T-helper 1 cell treated with Interleukin-12 subunit alpha and Interleukin-12 subunit beta and Interleukin-4 antibody, amounts not matched to agents 30 μg/mL and 1 μg/mL, for 36 hours (primary cell): Measurements from ENCODE around the gene CAB39L.

ENCODE experiments used
- H3K27ac Mint-ChIP-seq: one replicate; pipeline ENCODE4 v1.8.0; 2021; ENCODE audit warnings: mild to moderate bottlenecking, mixed read lengths
- H3K27me3 Mint-ChIP-seq: one replicate; pipeline ENCODE4 v1.8.0; 2021; ENCODE audit warnings: low read depth, mixed read lengths
- H3K36me3 Mint-ChIP-seq: one replicate; pipeline ENCODE4 v1.8.0; 2021; ENCODE audit warnings: low read depth, mixed read lengths
- H3K4me1 Mint-ChIP-seq: one replicate; pipeline ENCODE4 v1.8.0; 2021; ENCODE audit warnings: low read depth, mixed read lengths
- H3K4me3 Mint-ChIP-seq: one replicate; pipeline ENCODE4 v1.8.0; 2021; ENCODE audit warnings: mild to moderate bottlenecking, moderate library complexity, mixed read lengths
- H3K9me3 Mint-ChIP-seq: one replicate; pipeline ENCODE4 v1.8.0; 2021; ENCODE audit warnings: mixed read lengths

Gene CAB39L

GRCh38 chr13:49424011-49424560 is 19.8 kb downstream of the CAB39L start:
- Mint-ChIP-seq H3K27ac (no peak overlapping the region), H3K4me3 (no peak overlapping the region), H3K36me3 (no peaks in the 10 kb centered on the region), H3K4me1 (no peaks in the 10 kb centered on the region), H3K9me3 (no peaks in the 10 kb centered on the region), H3K27me3 (peaks cover 6% of the 10 kb centered on the region)

GRCh38 chr13:49421391-49421790 is 22.5 kb downstream of the CAB39L start:
- Mint-ChIP-seq H3K27ac (no peak overlapping the region), H3K4me1 (no peaks in the 10 kb centered on the region), H3K4me3 (no peak overlapping the region), H3K36me3 (no peaks in the 10 kb centered on the region), H3K9me3 (no peaks in the 10 kb centered on the region), H3K27me3 (peaks cover 6% of the 10 kb centered on the region)

- peaks cover 6% of the 10 kb centered on the region for H3K27me3 Mint-ChIP-seq
- no peak overlapping the region for H3K4me3 Mint-ChIP-seq
- no peaks in the 10 kb centered on the region for H3K4me1 Mint-ChIP-seq
- H3K9me3 Mint-ChIP-seq, result no peaks in the 10 kb centered on the region
- H3K36me3 Mint-ChIP-seq, result no peaks in the 10 kb centered on the region
- H3K27ac Mint-ChIP-seq, result no peak overlapping the region
Observed at GRCh38 chr13:49419276-49419675, 24.6 kb downstream of the CAB39L start.

GRCh38 chr13:49418206-49418605 is 25.7 kb downstream of the CAB39L start:
- peaks cover 6% of the 10 kb centered on the region for H3K27me3 Mint-ChIP-seq
- H3K36me3 Mint-ChIP-seq, result no peaks in the 10 kb centered on the region
- no peak overlapping the region for H3K4me3 Mint-ChIP-seq
- no peaks in the 10 kb centered on the region for H3K9me3 Mint-ChIP-seq
- no peak overlapping the region for H3K27ac Mint-ChIP-seq
- H3K4me1 Mint-ChIP-seq, result no peaks in the 10 kb centered on the region

GRCh38 chr13:49417161-49417560 is 26.7 kb downstream of the CAB39L start:
- no peaks in the 10 kb centered on the region for H3K9me3 Mint-ChIP-seq
- no peaks in the 10 kb centered on the region for H3K36me3 Mint-ChIP-seq
- H3K27ac Mint-ChIP-seq, result no peak overlapping the region
- no peaks in the 10 kb centered on the region for H3K4me1 Mint-ChIP-seq
- peaks cover 6% of the 10 kb centered on the region for H3K27me3 Mint-ChIP-seq
- H3K4me3 Mint-ChIP-seq, result no peak overlapping the region

GRCh38 chr13:49412749-49413148 is 31.1 kb downstream of the CAB39L start:
- Mint-ChIP-seq H3K9me3 (no peaks in the 10 kb centered on the region), H3K27ac (no peak overlapping the region), H3K36me3 (no peaks in the 10 kb centered on the region), H3K4me3 (no peak overlapping the region), H3K27me3 (no peaks in the 10 kb centered on the region), H3K4me1 (no peaks in the 10 kb centered on the region)

- Mint-ChIP-seq H3K27me3 (no peaks in the 10 kb centered on the region), H3K27ac (no peak overlapping the region), H3K36me3 (peaks cover 2% of the 10 kb centered on the region), H3K4me3 (no peak overlapping the region), H3K9me3 (no peaks in the 10 kb centered on the region), H3K4me1 (no peaks in the 10 kb centered on the region)
Observed at GRCh38 chr13:49411353-49411752, 32.5 kb downstream of the CAB39L start.

GRCh38 chr13:49410477-49410876 is 33.4 kb downstream of the CAB39L start:
- Mint-ChIP-seq H3K9me3 (peaks cover 4% of the 10 kb centered on the region), H3K4me3 (no peak overlapping the region), H3K36me3 (peaks cover 2% of the 10 kb centered on the region), H3K27me3 (no peaks in the 10 kb centered on the region), H3K4me1 (no peaks in the 10 kb centered on the region), H3K27ac (no peak overlapping the region)

- H3K4me1 Mint-ChIP-seq, result no peaks in the 10 kb centered on the region
- H3K4me3 Mint-ChIP-seq, result no peak overlapping the region
- H3K9me3 Mint-ChIP-seq, result peaks cover 9% of the 10 kb centered on the region
- no peak overlapping the region for H3K27ac Mint-ChIP-seq
- H3K36me3 Mint-ChIP-seq, result peaks cover 2% of the 10 kb centered on the region
- H3K27me3 Mint-ChIP-seq, result no peaks in the 10 kb centered on the region
Observed at GRCh38 chr13:49410006-49410405, 33.9 kb downstream of the CAB39L start.

GRCh38 chr13:49409008-49409407 is 34.9 kb downstream of the CAB39L start:
- no peak overlapping the region for H3K27ac Mint-ChIP-seq
- peaks cover 6% of the 10 kb centered on the region for H3K36me3 Mint-ChIP-seq
- peaks cover 19% of the 10 kb centered on the region for H3K9me3 Mint-ChIP-seq
- H3K27me3 Mint-ChIP-seq, result no peaks in the 10 kb centered on the region
- no peaks in the 10 kb centered on the region for H3K4me1 Mint-ChIP-seq
- no peak overlapping the region for H3K4me3 Mint-ChIP-seq

GRCh38 chr13:49407936-49408335 is 35.9 kb downstream of the CAB39L start:
- H3K36me3 Mint-ChIP-seq, result peaks cover 6% of the 10 kb centered on the region
- no peak overlapping the region for H3K27ac Mint-ChIP-seq
- no peaks in the 10 kb centered on the region for H3K4me1 Mint-ChIP-seq
- H3K27me3 Mint-ChIP-seq, result no peaks in the 10 kb centered on the region
- no peak overlapping the region for H3K4me3 Mint-ChIP-seq
- H3K9me3 Mint-ChIP-seq, result peaks cover 25% of the 10 kb centered on the region

- Mint-ChIP-seq H3K4me1 (no peaks in the 10 kb centered on the region), H3K4me3 (no peak overlapping the region), H3K36me3 (peaks cover 6% of the 10 kb centered on the region), H3K9me3 (peaks cover 25% of the 10 kb centered on the region), H3K27ac (no peak overlapping the region), H3K27me3 (no peaks in the 10 kb centered on the region)
Observed at GRCh38 chr13:49407068-49407467, 36.8 kb downstream of the CAB39L start.

- Mint-ChIP-seq H3K27ac (no peak overlapping the region), H3K9me3 (peaks cover 25% of the 10 kb centered on the region), H3K4me1 (no peaks in the 10 kb centered on the region), H3K27me3 (no peaks in the 10 kb centered on the region), H3K4me3 (no peak overlapping the region), H3K36me3 (peaks cover 6% of the 10 kb centered on the region)
Observed at GRCh38 chr13:49404703-49405020, 39.2 kb downstream of the CAB39L start.

- H3K36me3 Mint-ChIP-seq, result peaks cover 6% of the 10 kb centered on the region
- H3K4me1 Mint-ChIP-seq, result no peaks in the 10 kb centered on the region
- no peaks in the 10 kb centered on the region for H3K27me3 Mint-ChIP-seq
- H3K4me3 Mint-ChIP-seq, result no peak overlapping the region
- no peak overlapping the region for H3K27ac Mint-ChIP-seq
- peaks cover 25% of the 10 kb centered on the region for H3K9me3 Mint-ChIP-seq
Observed at GRCh38 chr13:49403996-49404702, 39.7 kb downstream of the CAB39L start.

GRCh38 chr13:49400755-49401659 is 42.9 kb downstream of the CAB39L start:
- Mint-ChIP-seq H3K4me1 (no peaks in the 10 kb centered on the region), H3K4me3 (no peak overlapping the region), H3K36me3 (peaks cover 4% of the 10 kb centered on the region), H3K27me3 (no peaks in the 10 kb centered on the region), H3K9me3 (peaks cover 25% of the 10 kb centered on the region), H3K27ac (no peak overlapping the region)
